Gastroesophageal sphincter (tissue), 4 donors: ENCODE data around the gene MSANTD1. TPM values are rescaled to one million over a fixed set of nuclear protein-coding genes. Genes with fewer than 3 reads are reported as not detected.

Experiments used
- ATAC-seq: fragments of 150-250 bp; one replicate; pipeline ENCODE4 v1.9.1; 2016; ENCODE audit warnings: mild to moderate bottlenecking, moderate library complexity
- H3K27ac ChIP-seq, 4 donors: fragments of 200-600 bp; sonication (generic) in 3 of 4; 1 replicate in 3 of 4; 2 replicates in 1 of 4; pipeline ENCODE4 v1.5.1; 2016 to 2019
- H3K27me3 ChIP-seq: fragments of 200-600 bp; sonication (generic); one replicate; pipeline ENCODE4 v1.5.1; 2019
- H3K36me3 ChIP-seq, 2 donors: fragments of 200-600 bp; sonication (generic); one replicate each; pipeline ENCODE4 v1.5.1; 2019; ENCODE audit warnings: control low read depth in 1 of 2
- H3K4me1 ChIP-seq, 3 donors: fragments of 200-600 bp; sonication (generic); 1 replicate in 2 of 3; 2 replicates in 1 of 3; pipeline ENCODE4 v1.5.1; 2016 to 2019; ENCODE audit warnings: control low read depth in 2 of 3
- H3K4me3 ChIP-seq, 2 donors: fragments of 200-600 bp; sonication (generic); one replicate each; pipeline ENCODE4 v1.5.1; 2019; ENCODE audit warnings: mild to moderate bottlenecking in 1 of 2, moderate library complexity in 1 of 2
- H3K9me3 ChIP-seq, 3 donors: fragments of 200-600 bp; sonication (generic); one replicate each; pipeline ENCODE4 v1.5.1; 2017 to 2019; ENCODE audit warnings: control low read depth in 2 of 3
- EP300 ChIP-seq: sonication (generic); formaldehyde crosslinking; IDR thresholded peaks from one replicate; pipeline ENCODE4 v1.6.1; 2017; ENCODE audit warnings: antibody characterized with exemption, mild to moderate bottlenecking
- POLR2A ChIP-seq, 2 donors: fragments of 450-650 bp; IDR thresholded peaks; one replicate each; pipeline ENCODE4 v1.6.1; 2017; ENCODE audit warnings: antibody characterized with exemption in 2 of 2, mild to moderate bottlenecking in 2 of 2, moderate library complexity in 1 of 2
- POLR2AphosphoS5 ChIP-seq: sonication (generic); formaldehyde crosslinking; IDR thresholded peaks from one replicate; pipeline ENCODE4 v1.6.1; 2017; ENCODE audit warnings: antibody characterized with exemption
- WGBS, 2 donors: methylation state at CpG; one replicate each; pipeline ENCODE4 v1.1.5; 2018; ENCODE audit warnings: low coverage in 1 of 2; 5-methylcytosine and 5-hydroxymethylcytosine counted together
- total RNA-seq, 4 donors: library from RNA; depleted of rRNA; stranded (reverse); fragments of >200 nt; gene quantifications; one replicate each; pipeline ENCODE4 v1.1.0, GENCODE V29; 2016
- TF ChIP-seq, protein P1 (sequence below), 4 experiments: fragments of 200-600 bp in 2 of 4; fragments of 450-650 bp in 2 of 4; sonication (generic) in 1 of 4; IDR thresholded peaks; one replicate each; pipeline ENCODE4 v1.5.1; 2017 to 2019; ENCODE audit warnings: antibody characterized with exemption in 4 of 4, mild to moderate bottlenecking in 2 of 4, moderate library complexity in 2 of 4

MSANTD1 gene
- total RNA-seq, 4 donors from 2014 or later = 0.78 to 6.9 (median 1.5) TPM; not detected in 1

DNA sequence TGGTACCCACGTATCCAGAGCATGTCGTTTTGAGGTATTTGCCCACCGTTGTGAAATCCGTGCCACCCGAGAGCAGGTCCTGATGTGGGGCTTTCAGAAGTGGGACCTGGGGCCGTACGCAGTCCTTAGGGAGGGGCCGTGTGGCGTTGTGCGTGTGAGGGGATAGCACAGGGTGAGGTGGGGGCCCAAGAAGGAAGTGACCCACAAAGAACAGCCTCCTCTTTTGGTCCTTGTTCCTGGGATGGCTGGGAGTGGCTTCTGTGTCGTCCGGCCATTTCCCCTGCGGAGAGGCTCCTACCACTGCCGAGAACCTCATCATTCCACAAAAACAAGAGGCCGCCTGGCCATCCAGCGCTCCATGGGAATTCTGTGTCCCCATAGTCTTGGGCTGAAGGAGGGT, 17.0 kb upstream of the MSANTD1 start:
- no peaks in the 10 kb centered on the region for H3K9me3 ChIP-seq
- H3K27ac ChIP-seq = no peak overlapping the region
- WGBS, 2 donors = 90 to 92% methylated on average over 2 of the region's 16 CpGs
- H3K4me1 ChIP-seq = peaks cover 0 to 9% (median 0%) of the 10 kb centered on the region in 3 donors
- H3K4me3 ChIP-seq = no peak overlapping the region
- H3K36me3 ChIP-seq = peaks cover 0 to 93% of the 10 kb centered on the region in 2 donors
- H3K27me3 ChIP-seq = no peaks in the 10 kb centered on the region
- ATAC-seq = no peak
- TF ChIP-seq POLR2A (IDR thresholded peaks at IDR 0.05) (no peak), POLR2AphosphoS5 (no peak), EP300 (no peak)
- TF ChIP-seq, protein P1, sequence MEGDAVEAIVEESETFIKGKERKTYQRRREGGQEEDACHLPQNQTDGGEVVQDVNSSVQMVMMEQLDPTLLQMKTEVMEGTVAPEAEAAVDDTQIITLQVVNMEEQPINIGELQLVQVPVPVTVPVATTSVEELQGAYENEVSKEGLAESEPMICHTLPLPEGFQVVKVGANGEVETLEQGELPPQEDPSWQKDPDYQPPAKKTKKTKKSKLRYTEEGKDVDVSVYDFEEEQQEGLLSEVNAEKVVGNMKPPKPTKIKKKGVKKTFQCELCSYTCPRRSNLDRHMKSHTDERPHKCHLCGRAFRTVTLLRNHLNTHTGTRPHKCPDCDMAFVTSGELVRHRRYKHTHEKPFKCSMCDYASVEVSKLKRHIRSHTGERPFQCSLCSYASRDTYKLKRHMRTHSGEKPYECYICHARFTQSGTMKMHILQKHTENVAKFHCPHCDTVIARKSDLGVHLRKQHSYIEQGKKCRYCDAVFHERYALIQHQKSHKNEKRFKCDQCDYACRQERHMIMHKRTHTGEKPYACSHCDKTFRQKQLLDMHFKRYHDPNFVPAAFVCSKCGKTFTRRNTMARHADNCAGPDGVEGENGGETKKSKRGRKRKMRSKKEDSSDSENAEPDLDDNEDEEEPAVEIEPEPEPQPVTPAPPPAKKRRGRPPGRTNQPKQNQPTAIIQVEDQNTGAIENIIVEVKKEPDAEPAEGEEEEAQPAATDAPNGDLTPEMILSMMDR (IDR thresholded peaks at IDR 0.05) = no peak

DNA sequence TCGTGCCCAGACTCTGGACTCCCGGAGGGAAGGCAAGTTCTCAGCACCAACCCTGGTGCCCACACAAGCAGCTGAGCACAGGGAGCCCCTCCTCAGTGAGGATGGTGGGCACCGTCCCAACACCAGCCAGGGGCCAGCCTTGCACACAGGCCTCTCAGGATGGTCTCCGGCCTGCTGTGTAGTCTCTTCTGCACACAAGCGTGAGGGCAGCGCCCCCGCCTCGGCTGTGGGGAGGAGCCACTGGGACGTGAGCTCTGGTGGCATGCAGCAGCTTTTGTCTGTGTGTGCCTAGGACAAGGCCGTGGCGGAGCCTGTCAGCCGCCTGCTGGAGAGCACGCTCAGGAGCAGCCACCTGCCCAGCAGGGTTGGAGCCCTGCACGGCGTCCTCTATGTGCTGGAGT, 16.1 kb upstream of the MSANTD1 start:
- peaks cover 0 to 99% of the 10 kb centered on the region in 2 donors for H3K36me3 ChIP-seq
- ATAC-seq = no peak
- peaks cover 0 to 6% (median 0%) of the 10 kb centered on the region in 3 donors for H3K4me1 ChIP-seq
- H3K27me3 ChIP-seq = no peaks in the 10 kb centered on the region
- 100% methylated on average over 1 of the region's 15 CpGs; no CpG with 5 or more reads in 1 of the 2 donors for WGBS, 2 donors
- no peak overlapping the region for H3K4me3 ChIP-seq
- no peak overlapping the region for H3K27ac ChIP-seq
- H3K9me3 ChIP-seq = no peaks in the 10 kb centered on the region
- TF ChIP-seq EP300 (no peak), POLR2AphosphoS5 (no peak), POLR2A (IDR thresholded peaks at IDR 0.05) (no peak)
- TF ChIP-seq, protein P1 (IDR thresholded peaks at IDR 0.05) = no peak

DNA sequence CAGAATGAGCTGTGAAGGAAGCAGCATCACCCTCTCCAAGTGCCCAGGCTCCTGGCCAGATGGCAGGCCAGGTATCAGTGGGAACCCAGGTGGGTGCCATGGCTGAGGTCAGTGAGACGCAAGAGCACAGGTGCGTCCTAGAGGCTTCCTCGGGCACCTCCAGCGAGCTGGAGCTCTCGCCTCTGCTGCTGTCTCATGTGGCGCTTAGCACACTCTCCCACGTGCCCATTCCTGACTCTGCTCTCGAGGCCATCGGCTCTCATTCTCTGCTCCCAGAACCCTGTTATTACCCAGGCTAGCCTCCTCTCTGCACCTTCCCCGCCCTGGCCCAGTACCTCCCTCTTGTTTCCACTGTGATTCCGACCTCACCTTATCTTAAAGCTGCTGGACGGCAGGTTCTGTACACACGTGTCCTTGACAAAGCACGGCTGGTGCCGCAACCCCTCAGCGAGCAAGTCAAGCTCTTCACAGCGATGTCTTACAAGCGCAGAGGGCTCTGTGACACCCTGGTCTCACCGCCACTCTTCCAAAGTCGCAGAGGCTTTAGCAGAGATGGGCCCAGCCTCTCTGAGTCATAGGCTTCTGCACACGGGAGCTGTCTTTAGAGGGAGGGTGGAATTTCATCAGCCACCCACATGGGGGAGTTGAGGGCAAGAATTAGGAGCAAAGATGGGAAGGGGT, 15.4 kb upstream of the MSANTD1 start:
- Histone ChIP-seq H3K9me3 (no peaks in the 10 kb centered on the region), H3K27me3 (no peaks in the 10 kb centered on the region), H3K4me1 (no peaks in the 10 kb centered on the region), H3K36me3 (peaks cover 0 to 99% of the 10 kb centered on the region in 2 donors), H3K27ac (no peak overlapping the region), H3K4me3 (no peak overlapping the region)
- ATAC-seq = no peak
- 80% methylated on average over 14 of the region's 21 CpGs; no CpG with 5 or more reads in 1 of the 2 donors for WGBS, 2 donors
- TF ChIP-seq EP300 (no peak), POLR2A (IDR thresholded peaks at IDR 0.05) (no peak)

DNA sequence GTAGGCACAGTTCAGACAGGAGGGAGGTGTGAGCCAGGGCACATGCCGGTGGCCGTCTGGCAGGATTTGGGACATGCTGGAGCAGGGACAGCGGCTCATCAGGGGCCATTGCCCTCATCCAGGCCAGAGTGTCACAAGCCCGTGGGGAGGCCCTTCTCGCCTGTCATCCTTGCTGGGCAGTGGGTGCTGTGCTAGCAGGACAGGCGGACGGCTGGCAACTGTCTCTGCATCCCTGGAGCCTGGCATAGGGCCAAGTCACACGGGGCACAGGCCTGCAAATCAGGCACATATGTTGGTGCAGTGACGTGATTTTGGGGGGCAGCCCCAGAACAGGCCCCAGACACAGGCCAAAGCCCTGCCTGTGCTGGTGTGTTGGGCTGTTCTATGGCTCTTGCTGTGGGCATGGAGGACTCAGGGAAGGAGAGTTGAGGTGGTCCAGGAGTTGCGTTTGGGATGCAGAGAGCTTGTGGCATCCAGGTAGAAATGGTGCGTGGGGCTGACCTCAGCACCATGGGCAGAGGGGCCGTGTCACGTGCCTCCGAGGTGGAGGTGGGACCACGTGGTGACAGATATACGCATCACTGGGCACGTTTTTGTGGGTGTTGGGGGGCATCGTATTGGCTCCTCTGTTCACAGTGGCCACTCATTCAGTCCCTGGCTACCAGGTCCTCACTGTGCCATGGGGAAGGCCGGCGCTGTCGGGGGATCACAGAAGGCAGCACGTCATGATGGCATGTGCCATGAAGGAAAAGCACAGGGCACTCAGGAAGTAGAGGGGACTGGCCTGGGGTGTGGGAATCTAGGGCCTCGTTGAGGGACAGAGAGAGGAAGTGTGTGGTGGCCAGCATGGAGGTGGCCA, 14.6 kb upstream of the MSANTD1 start:
- H3K27me3 ChIP-seq = no peaks in the 10 kb centered on the region
- no peaks in the 10 kb centered on the region for H3K4me1 ChIP-seq
- TF ChIP-seq POLR2AphosphoS5 (no peak), POLR2A (IDR thresholded peaks at IDR 0.05) (no peak), EP300 (no peak)
- TF ChIP-seq, protein P1 (IDR thresholded peaks at IDR 0.05) = no peak
- H3K4me3 ChIP-seq = no peak overlapping the region
- ATAC-seq = no peak
- no peaks in the 10 kb centered on the region for H3K9me3 ChIP-seq
- peaks cover 0 to 99% of the 10 kb centered on the region in 2 donors for H3K36me3 ChIP-seq
- 75 to 89% methylated on average over 2 to 11 of the region's 23 CpGs for WGBS, 2 donors
- no peak overlapping the region for H3K27ac ChIP-seq

DNA sequence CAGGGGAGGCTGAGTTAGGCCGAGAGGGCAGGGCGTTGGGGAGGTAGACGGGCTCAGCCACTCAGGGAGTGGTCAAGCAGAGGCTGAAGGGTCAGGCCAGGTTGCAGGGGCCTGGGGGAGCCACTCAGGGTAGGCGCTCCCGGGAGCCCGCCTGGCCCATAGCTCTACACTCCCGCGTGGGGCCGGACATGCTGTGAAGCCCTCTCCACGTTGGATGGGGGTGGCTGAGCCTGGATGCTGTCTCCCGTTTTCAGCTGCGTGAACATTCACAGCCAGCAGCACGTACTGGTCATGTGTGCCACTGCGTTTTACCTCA, 14.0 kb upstream of the MSANTD1 start:
- no peak for ATAC-seq
- Histone ChIP-seq H3K27me3 (no peaks in the 10 kb centered on the region), H3K4me3 (no peak overlapping the region), H3K4me1 (no peaks in the 10 kb centered on the region), H3K27ac (no peak overlapping the region), H3K9me3 (no peaks in the 10 kb centered on the region), H3K36me3 (peaks cover 0 to 99% of the 10 kb centered on the region in 2 donors)
- WGBS, 2 donors = 77 to 98% methylated on average over 3 to 10 of the region's 14 CpGs
- TF ChIP-seq, protein P1 (IDR thresholded peaks at IDR 0.05) = no peak
- no peak for TF ChIP-seq POLR2A (IDR thresholded peaks at IDR 0.05)
- no peak for TF ChIP-seq POLR2AphosphoS5
